Vagina (tissue), 2 donors: ENCODE data around the gene ELOVL6.
A peak's percentile ranks its signal among the peaks of the same experiment; 100 is the strongest.

Experiments
- CTCF ChIP-seq, 3 experiments: fragments of 450-650 bp in 2 of 3; fragments of 200-600 bp in 1 of 3; sonication (generic) in 1 of 3; IDR thresholded peaks; one replicate each; pipeline ENCODE4 v1.5.1; 2017 to 2019; ENCODE audit warnings: antibody characterized with exemption in 3 of 3, mild to moderate bottlenecking in 2 of 3, moderate library complexity in 2 of 3
- POLR2AphosphoS5 ChIP-seq, 2 donors: sonication (generic); formaldehyde crosslinking; IDR thresholded peaks; one replicate each; pipeline ENCODE4 v1.9.0; 2017; ENCODE audit warnings: antibody characterized with exemption in 2 of 2, mild to moderate bottlenecking in 2 of 2, low read depth in 1 of 2; ENCODE audit not compliant: insufficient read depth in 1 of 2

GRCh38 chr4:110049951-110050925, 148.2 kb downstream of the ELOVL6 start:
- TF ChIP-seq CTCF (IDR thresholded peaks at IDR 0.05) = peak; percentile 52 to 65 (median 62)
- TF ChIP-seq POLR2AphosphoS5 (IDR thresholded peaks at IDR 0.05; ENCODE audit: insufficient read depth in 1 of 2, low read depth in 1 of 2) = no peak
